ENCODE measurements around the gene ZNF649.
"Not testable (repeated sequence)": the region's sequence is repeated elsewhere in the genome, so short reads cannot be mapped to it uniquely, and the experiment has no call there.

GRCh38 chr19:51907981-51908380 is 3.2 kb upstream of the ZNF649 start:
- not testable (repeated sequence) for TF ChIP-seq CTCF, POLR2AphosphoS5 (IDR thresholded peaks at IDR 0.05)

Measured in prostate gland (tissue), 2 donors.